Measurements from ENCODE around the gene RNF2.

RNF2 gene

DNA sequence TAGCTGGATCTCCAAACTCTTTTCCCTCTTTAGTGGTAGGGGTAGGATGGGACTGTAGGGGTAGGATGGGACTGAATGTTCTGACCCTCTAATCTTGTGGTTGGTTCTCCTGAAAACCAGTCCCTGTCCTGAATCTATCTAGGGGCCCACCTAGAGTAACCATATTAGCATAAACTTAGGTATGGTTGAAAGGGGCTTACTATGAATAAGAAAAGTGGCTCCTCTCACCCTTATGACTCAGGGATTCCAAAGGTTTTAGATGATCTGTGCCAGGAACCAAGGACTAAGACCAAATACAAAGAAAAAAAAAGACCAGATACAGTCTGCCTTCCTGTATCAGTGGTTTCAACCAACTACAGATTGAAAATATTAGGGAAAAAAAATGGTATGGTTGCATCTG is 28.9 kb downstream of the RNF2 start:
- no peak overlapping the region for H3K27ac ChIP-seq
- no peak for TF ChIP-seq ZFX (IDR thresholded peaks at IDR 0.05; ENCODE audit: borderline replicate concordance)
- TF ChIP-seq, protein P1, sequence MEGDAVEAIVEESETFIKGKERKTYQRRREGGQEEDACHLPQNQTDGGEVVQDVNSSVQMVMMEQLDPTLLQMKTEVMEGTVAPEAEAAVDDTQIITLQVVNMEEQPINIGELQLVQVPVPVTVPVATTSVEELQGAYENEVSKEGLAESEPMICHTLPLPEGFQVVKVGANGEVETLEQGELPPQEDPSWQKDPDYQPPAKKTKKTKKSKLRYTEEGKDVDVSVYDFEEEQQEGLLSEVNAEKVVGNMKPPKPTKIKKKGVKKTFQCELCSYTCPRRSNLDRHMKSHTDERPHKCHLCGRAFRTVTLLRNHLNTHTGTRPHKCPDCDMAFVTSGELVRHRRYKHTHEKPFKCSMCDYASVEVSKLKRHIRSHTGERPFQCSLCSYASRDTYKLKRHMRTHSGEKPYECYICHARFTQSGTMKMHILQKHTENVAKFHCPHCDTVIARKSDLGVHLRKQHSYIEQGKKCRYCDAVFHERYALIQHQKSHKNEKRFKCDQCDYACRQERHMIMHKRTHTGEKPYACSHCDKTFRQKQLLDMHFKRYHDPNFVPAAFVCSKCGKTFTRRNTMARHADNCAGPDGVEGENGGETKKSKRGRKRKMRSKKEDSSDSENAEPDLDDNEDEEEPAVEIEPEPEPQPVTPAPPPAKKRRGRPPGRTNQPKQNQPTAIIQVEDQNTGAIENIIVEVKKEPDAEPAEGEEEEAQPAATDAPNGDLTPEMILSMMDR (IDR thresholded peaks at IDR 0.05): no peak

DNA sequence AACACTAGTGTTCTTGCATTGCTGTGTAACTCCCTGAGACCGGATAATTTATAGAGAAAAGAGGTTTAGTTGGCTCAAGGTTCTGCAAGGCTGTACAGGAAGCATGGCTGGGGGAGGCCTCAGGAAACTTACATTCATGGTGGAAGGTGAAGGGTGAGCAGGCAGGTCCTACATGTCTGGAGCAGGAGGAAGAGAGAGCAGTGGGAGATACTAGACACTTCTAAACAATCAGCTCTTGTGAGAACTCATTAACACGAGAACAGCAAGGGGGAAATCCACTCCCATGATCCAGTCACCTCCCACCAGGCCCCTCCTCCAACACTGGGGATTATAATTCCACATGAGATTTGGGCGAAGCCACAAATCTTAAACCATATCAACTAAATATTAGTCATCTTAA is 30.1 kb downstream of the RNF2 start:
- no peak overlapping the region for H3K27ac ChIP-seq
- TF ChIP-seq ZFX (IDR thresholded peaks at IDR 0.05; ENCODE audit: borderline replicate concordance): no peak
- TF ChIP-seq, protein P1 (IDR thresholded peaks at IDR 0.05): no peak

- no peak overlapping the region for H3K27ac ChIP-seq
- TF ChIP-seq, protein P1 (IDR thresholded peaks at IDR 0.05): no peak
- no peak for TF ChIP-seq ZFX (IDR thresholded peaks at IDR 0.05; ENCODE audit: borderline replicate concordance)
These were observed 32.0 kb downstream of the RNF2 start for GRCh38 chr1:185077374-185077773.

GRCh38 chr1:185080422-185080821 is 35.1 kb downstream of the RNF2 start:
- no peak for TF ChIP-seq ZFX (IDR thresholded peaks at IDR 0.05; ENCODE audit: borderline replicate concordance)
- TF ChIP-seq, protein P1 (IDR thresholded peaks at IDR 0.05): no peak
- no peak overlapping the region for H3K27ac ChIP-seq

DNA sequence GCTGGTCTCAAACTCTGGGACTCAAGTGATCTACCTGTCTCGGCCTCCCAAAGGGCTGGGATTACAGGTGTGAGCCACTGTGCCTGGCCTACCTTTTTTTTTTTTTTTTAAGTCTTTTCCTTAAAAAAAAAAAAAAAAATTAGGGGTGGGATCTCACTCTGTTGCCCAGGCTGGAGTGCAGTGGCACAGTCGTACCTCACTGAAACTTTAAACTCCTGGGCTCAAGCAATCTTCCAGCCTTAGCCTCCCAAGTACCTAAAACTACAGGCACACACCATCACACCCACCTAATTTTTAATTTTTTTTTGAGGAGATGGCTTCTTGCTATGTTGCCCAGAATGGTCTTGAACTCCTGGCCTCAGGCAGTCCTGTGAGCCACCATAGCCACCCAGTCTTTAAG is 38.5 kb downstream of the RNF2 start:
- H3K27ac ChIP-seq: no peak overlapping the region

GRCh38 chr1:185087101-185087500 is 41.7 kb downstream of the RNF2 start:
- H3K27ac ChIP-seq: no peak overlapping the region
- TF ChIP-seq, protein P1 (IDR thresholded peaks at IDR 0.05): no peak
- TF ChIP-seq ZFX (IDR thresholded peaks at IDR 0.05; ENCODE audit: borderline replicate concordance): no peak

More for the DNA sequence above, 38.5 kb downstream of the RNF2 start:
- TF ChIP-seq, protein P1 (IDR thresholded peaks at IDR 0.05): no peak
- TF ChIP-seq ZFX (IDR thresholded peaks at IDR 0.05; ENCODE audit: borderline replicate concordance): no peak

GRCh38 chr1:185087746-185088145 is 42.4 kb downstream of the RNF2 start:
- H3K27ac ChIP-seq: no peak overlapping the region
- no peak for TF ChIP-seq ZFX (IDR thresholded peaks at IDR 0.05; ENCODE audit: borderline replicate concordance)
- TF ChIP-seq, protein P1 (IDR thresholded peaks at IDR 0.05): no peak

Measured in 22Rv1 (cell line).